DMS53 treated with DMSO at 0.1 percent for 48 hours (cell line): ENCODE data around the gene PCDH19.

Experiments used
- DNase-seq: peaks from one replicate; lab custom pipeline; 2025; ENCODE audit not compliant: unreplicated experiment; lab: John Stamatoyannopoulos, UW

The PCDH19 gene

GRCh38 chrX:100405424-100405823 is 4.6 kb downstream of the PCDH19 start:
- no peak for DNase-seq

- DNase-seq = no peak
Observed at GRCh38 chrX:100404851-100405250, 5.2 kb downstream of the PCDH19 start.

GRCh38 chrX:100395781-100396180 is 14.3 kb downstream of the PCDH19 start:
- no peak for DNase-seq

GRCh38 chrX:100381619-100382018 is 28.5 kb downstream of the PCDH19 start:
- no peak for DNase-seq

GRCh38 chrX:100379388-100379986 is 30.6 kb downstream of the PCDH19 start:
- DNase-seq = peak; percentile 33

- no peak for DNase-seq
Observed at GRCh38 chrX:100377826-100378225, 32.2 kb downstream of the PCDH19 start.

- DNase-seq = no peak
Observed at GRCh38 chrX:100376576-100376975, 33.5 kb downstream of the PCDH19 start.

- no peak for DNase-seq
Observed at GRCh38 chrX:100373673-100374072, 36.4 kb downstream of the PCDH19 start.

GRCh38 chrX:100368167-100368566 is 41.9 kb downstream of the PCDH19 start:
- DNase-seq = peak; percentile 15

GRCh38 chrX:100363896-100364295 is 46.2 kb downstream of the PCDH19 start:
- no peak for DNase-seq

GRCh38 chrX:100358766-100359165 is 51.3 kb downstream of the PCDH19 start:
- no peak for DNase-seq

GRCh38 chrX:100356351-100356896 is 53.6 kb downstream of the PCDH19 start:
- DNase-seq = no peak

- no peak for DNase-seq
Observed at GRCh38 chrX:100355680-100356079, 54.4 kb downstream of the PCDH19 start.

GRCh38 chrX:100353326-100353725 is 56.7 kb downstream of the PCDH19 start:
- no peak for DNase-seq

GRCh38 chrX:100350704-100351489 is 59.2 kb downstream of the PCDH19 start:
- no peak for DNase-seq

GRCh38 chrX:100349391-100349790 is 60.7 kb downstream of the PCDH19 start:
- DNase-seq = no peak

- DNase-seq = no peak
Observed at GRCh38 chrX:100341142-100341510, 68.9 kb downstream of the PCDH19 start.

GRCh38 chrX:100340491-100341141 is 69.5 kb downstream of the PCDH19 start:
- DNase-seq = no peak

- DNase-seq = no peak
Observed at GRCh38 chrX:100328351-100328750, 81.7 kb downstream of the PCDH19 start.

- no peak for DNase-seq
Observed at GRCh38 chrX:100319716-100320115, 90.4 kb downstream of the PCDH19 start.

GRCh38 chrX:100316987-100317386 is 93.1 kb downstream of the PCDH19 start:
- DNase-seq = no peak

GRCh38 chrX:100315566-100315965 is 94.5 kb downstream of the PCDH19 start:
- DNase-seq = no peak
